Neutrophil (primary cell): ENCODE results near the gene GOLT1A.
"Not testable (repeated sequence)": the region's sequence is repeated elsewhere in the genome, so short reads cannot be mapped to it uniquely, and the experiment has no call there.

Experiments used
- H3K27ac ChIP-seq: fragments of 200-600 bp; sonication (generic); 2 replicates; pipeline ENCODE4 v1.5.1; 2016; ENCODE audit warnings: mild to moderate bottlenecking, moderate library complexity
- H3K27me3 ChIP-seq: fragments of 200-600 bp; sonication (generic); 2 replicates; pipeline ENCODE4 v1.6.0; 2016; ENCODE audit warnings: mild to moderate bottlenecking
- H3K36me3 ChIP-seq: fragments of 200-600 bp; sonication (generic); 2 replicates; pipeline ENCODE4 v1.5.1; 2017
- H3K4me1 ChIP-seq, 2 experiments: fragments of 200-600 bp in 1 of 2; sonication (generic) in 1 of 2; 1 replicate in 1 of 2; 2 replicates in 1 of 2; pipeline versions ENCODE4 v1.5.1 to v1.6.1; 2013 to 2016; ENCODE audit warnings: low read depth in 1 of 2, low read length in 1 of 2, mild to moderate bottlenecking in 1 of 2, moderate library complexity in 1 of 2; ENCODE audit not compliant: control insufficient read depth in 1 of 2, insufficient read depth in 1 of 2
- H3K4me3 ChIP-seq, 2 experiments: fragments of 200-600 bp in 1 of 2; sonication (generic) in 1 of 2; 1 replicate in 1 of 2; 2 replicates in 1 of 2; pipeline ENCODE4 v1.5.1; 2013 to 2016; ENCODE audit warnings: low read depth in 1 of 2, low read length in 1 of 2, mild to moderate bottlenecking in 1 of 2, moderate library complexity in 1 of 2
- H3K9me3 ChIP-seq: fragments of 200-600 bp; sonication (generic); 2 replicates; pipeline ENCODE4 v1.5.1; 2016
- CTCF ChIP-seq: fragments of 200-600 bp; sonication (generic); IDR thresholded peaks from 2 replicates; pipeline ENCODE4 v1.5.1; 2016; ENCODE audit warnings: antibody characterized with exemption

The GOLT1A gene

GRCh38 chr1:204242920-204243319, 29.1 kb upstream of the GOLT1A start:
- Histone ChIP-seq H3K4me3 (no peak overlapping the region), H3K4me1 (no peaks in the 10 kb centered on the region), H3K27me3 (no peaks in the 10 kb centered on the region), H3K9me3 (no peaks in the 10 kb centered on the region), H3K36me3 (no peaks in the 10 kb centered on the region), H3K27ac (no peak overlapping the region)
- TF ChIP-seq CTCF, result no peak

GRCh38 chr1:204241914-204242313, 28.1 kb upstream of the GOLT1A start:
- H3K36me3 ChIP-seq, result no peaks in the 10 kb centered on the region
- no peak overlapping the region for H3K4me3 ChIP-seq
- no peak overlapping the region for H3K27ac ChIP-seq
- no peaks in the 10 kb centered on the region for H3K9me3 ChIP-seq
- no peaks in the 10 kb centered on the region for H3K4me1 ChIP-seq
- H3K27me3 ChIP-seq, result no peaks in the 10 kb centered on the region
- TF ChIP-seq CTCF, result no peak

GRCh38 chr1:204241050-204241449, 27.3 kb upstream of the GOLT1A start:
- H3K36me3 ChIP-seq, result no peaks in the 10 kb centered on the region
- no peaks in the 10 kb centered on the region for H3K27me3 ChIP-seq
- no peak overlapping the region for H3K27ac ChIP-seq

GRCh38 chr1:204240233-204240632, 26.4 kb upstream of the GOLT1A start:
- Histone ChIP-seq H3K27me3 (no peaks in the 10 kb centered on the region), H3K36me3 (no peaks in the 10 kb centered on the region), H3K4me1 (no peaks in the 10 kb centered on the region), H3K27ac (no peak overlapping the region), H3K4me3 (no peak overlapping the region), H3K9me3 (no peaks in the 10 kb centered on the region)
- TF ChIP-seq CTCF, result no peak

More at GRCh38 chr1:204241050-204241449, 27.3 kb upstream of the GOLT1A start:
- H3K4me3 ChIP-seq, result no peak overlapping the region
- no peak for TF ChIP-seq CTCF
- H3K9me3 ChIP-seq, result no peaks in the 10 kb centered on the region
- no peaks in the 10 kb centered on the region for H3K4me1 ChIP-seq

- H3K4me3 ChIP-seq, H3K27ac ChIP-seq, H3K27me3 ChIP-seq, H3K4me1 ChIP-seq, H3K9me3 ChIP-seq, H3K36me3 ChIP-seq: not testable (repeated sequence)
Observed at GRCh38 chr1:204239401-204239800, 25.6 kb upstream of the GOLT1A start.

GRCh38 chr1:204238520-204238919, 24.7 kb upstream of the GOLT1A start:
- not testable (repeated sequence) for H3K27me3 ChIP-seq, H3K4me1 ChIP-seq, H3K9me3 ChIP-seq, H3K4me3 ChIP-seq, H3K36me3 ChIP-seq, H3K27ac ChIP-seq

GRCh38 chr1:204237515-204237914, 23.7 kb upstream of the GOLT1A start:
- H3K27ac ChIP-seq, H3K4me3 ChIP-seq, H3K27me3 ChIP-seq, H3K4me1 ChIP-seq, H3K9me3 ChIP-seq, H3K36me3 ChIP-seq: not testable (repeated sequence)
